NCI-H345 treated with DMSO at 0.1 percent for 48 hours (cell line): Measurements from ENCODE around the gene SUSD3.
"Not testable (repeated sequence)": the region's sequence is repeated elsewhere in the genome, so short reads cannot be mapped to it uniquely, and the experiment has no call there.

ENCODE experiments used
- DNase-seq: peaks from one replicate; lab custom pipeline; 2025; ENCODE audit not compliant: unreplicated experiment; lab: John Stamatoyannopoulos, UW

The SUSD3 gene

GRCh38 chr9:93058355-93059010 is at the start of gene SUSD3:
Gene SUSD3 (plus strand): TSS chr9:93058701. CDS start chr9:93058743, 42 bp downstream.
- DNase-seq: no peak

- DNase-seq: no peak
These were observed 49.0 kb upstream of the SUSD3 start for GRCh38 chr9:93009337-93010015.

- DNase-seq: no peak
These were observed 48.4 kb upstream of the SUSD3 start for GRCh38 chr9:93010056-93010455.

GRCh38 chr9:93010704-93011103 is 47.8 kb upstream of the SUSD3 start:
- DNase-seq: no peak

- no peak for DNase-seq
These were observed 47.4 kb upstream of the SUSD3 start for GRCh38 chr9:93011114-93011513.

- no peak for DNase-seq
These were observed 45.3 kb upstream of the SUSD3 start for GRCh38 chr9:93012963-93013855.

GRCh38 chr9:93013856-93014582 is 44.5 kb upstream of the SUSD3 start:
- DNase-seq: no peak

- DNase-seq: not testable (repeated sequence)
These were observed 43.3 kb upstream of the SUSD3 start for GRCh38 chr9:93015190-93015589.

- no peak for DNase-seq
These were observed 40.9 kb upstream of the SUSD3 start for GRCh38 chr9:93017621-93018020.

- DNase-seq: no peak
These were observed 38.4 kb upstream of the SUSD3 start for GRCh38 chr9:93020151-93020550.

- DNase-seq: no peak
These were observed 37.5 kb upstream of the SUSD3 start for GRCh38 chr9:93020771-93021670.

- DNase-seq: no peak
These were observed 36.4 kb upstream of the SUSD3 start for GRCh38 chr9:93022066-93022465.

GRCh38 chr9:93022721-93023520 is 35.6 kb upstream of the SUSD3 start:
- no peak for DNase-seq

GRCh38 chr9:93023521-93023815 is 35.0 kb upstream of the SUSD3 start:
- DNase-seq: no peak

GRCh38 chr9:93024646-93024910 is 33.9 kb upstream of the SUSD3 start:
- no peak for DNase-seq

GRCh38 chr9:93024986-93025630 is 33.4 kb upstream of the SUSD3 start:
- no peak for DNase-seq

- no peak for DNase-seq
These were observed 32.8 kb upstream of the SUSD3 start for GRCh38 chr9:93025736-93026135.

GRCh38 chr9:93026640-93027039 is 31.9 kb upstream of the SUSD3 start:
- DNase-seq: no peak

GRCh38 chr9:93027750-93028149 is 30.8 kb upstream of the SUSD3 start:
- no peak for DNase-seq
